H1 (cell line): ENCODE data around the gene BRIP1. TPM values are rescaled to one million over a fixed set of nuclear protein-coding genes. Genes with fewer than 3 reads are reported as not detected.

Source experiments
- CTCF ChIA-PET: fragments of 300-600 bp; sonication (Branson Sonifier 250); formaldehyde crosslinking; loops from one replicate; lab custom pipeline; 2021; ENCODE audit not compliant: partially characterized antibody; lab: Charles Lee
- POLR2A ChIA-PET: fragments of 300-600 bp; sonication (Branson Sonifier 250); formaldehyde crosslinking; loops from one replicate; lab custom pipeline; 2021; ENCODE audit warnings: inconsistent platforms; ENCODE audit not compliant: partially characterized antibody; lab: Charles Lee
- DNase-seq, 2 experiments: peaks; one replicate each; pipeline versions ENCODE4 v3.0.0 to v3.0.0-alpha.2; 2010 to 2022; ENCODE audit warnings: low spot score in 2 of 2, low read depth in 1 of 2, mixed read lengths in 1 of 2
- FAIRE-seq: peaks from 2 replicates; lab custom pipeline; 2011; peaks lifted over from hg19 to GRCh38; lab: Jason Lieb, UNC
- H2AFZ ChIP-seq: 2 replicates; pipeline ENCODE4 v1.8.1; 2012; ENCODE audit warnings: low read length, inconsistent platforms
- H2AK5ac ChIP-seq: 2 replicates; pipeline ENCODE4 v1.6.1; 2013; ENCODE audit warnings: low read depth, low read length
- H2BK120ac ChIP-seq: replicated peaks from 2 replicates; pipeline ENCODE3; 2013; ENCODE audit warnings: low read depth, low read length, inconsistent platforms
- H2BK12ac ChIP-seq: 2 replicates; pipeline ENCODE4 v1.6.1; 2013; ENCODE audit warnings: low read depth, low read length
- H2BK15ac ChIP-seq: 2 replicates; pipeline ENCODE4 v1.6.1; 2013; ENCODE audit warnings: low read length
- H2BK20ac ChIP-seq: 2 replicates; pipeline ENCODE4 v1.6.1; 2013; ENCODE audit warnings: low read length
- H2BK5ac ChIP-seq: 2 replicates; pipeline ENCODE4 v1.6.1; 2013; ENCODE audit warnings: low read depth, low read length
- H3K14ac ChIP-seq: 2 replicates; pipeline ENCODE4 v1.6.1; 2013; ENCODE audit warnings: inconsistent platforms; ENCODE audit not compliant: insufficient read length
- H3K18ac ChIP-seq: 2 replicates; pipeline ENCODE4 v1.6.1; 2013; ENCODE audit warnings: low read length; ENCODE audit errors: extremely low read depth
- H3K23ac ChIP-seq: 2 replicates; pipeline ENCODE4 v1.6.1; 2013; ENCODE audit warnings: inconsistent platforms; ENCODE audit not compliant: insufficient read length
- H3K23me2 ChIP-seq: 2 replicates; pipeline ENCODE4 v1.6.1; 2013; ENCODE audit warnings: low read depth, low read length
- H3K27ac ChIP-seq: 2 replicates; pipeline ENCODE4 v1.6.1; 2011; ENCODE audit warnings: low read depth, low read length, inconsistent platforms
- H3K27me3 ChIP-seq, 4 experiments: replicated peaks in 1 of 4; 1 replicate in 1 of 4; 2 replicates in 3 of 4; pipeline versions ENCODE4 v1.6.1 to v1.8.1; 2011 to 2013; ENCODE audit warnings: low read length in 3 of 4, mild to moderate bottlenecking in 3 of 4, inconsistent platforms in 2 of 4, mixed read lengths in 2 of 4, moderate library complexity in 1 of 4; ENCODE audit not compliant: control insufficient read depth in 3 of 4, insufficient read depth in 3 of 4; ENCODE audit errors: extremely low read depth in 1 of 4
- H3K36me3 ChIP-seq, 4 experiments: 2 replicates each; pipeline versions ENCODE4 v1.6.1 to v1.8.1; 2011 to 2013; ENCODE audit warnings: mild to moderate bottlenecking in 4 of 4, low read length in 3 of 4, moderate library complexity in 2 of 4, control low read depth in 1 of 4, inconsistent platforms in 1 of 4; ENCODE audit not compliant: insufficient read depth in 4 of 4, control insufficient read depth in 2 of 4
- H3K4ac ChIP-seq: replicated peaks from 2 replicates; pipeline ENCODE3; 2013; ENCODE audit warnings: low read length, low read depth, mixed read lengths, inconsistent platforms; ENCODE audit not compliant: insufficient read length
- H3K4me1 ChIP-seq, 4 experiments: replicated peaks in 1 of 4; 1 replicate in 1 of 4; 2 replicates in 3 of 4; pipeline versions ENCODE4 v1.6.1 to v1.8.1; 2011 to 2013; ENCODE audit warnings: low read length in 3 of 4, inconsistent platforms in 2 of 4, mixed read lengths in 1 of 4; ENCODE audit not compliant: insufficient read depth in 4 of 4, control insufficient read depth in 3 of 4
- H3K4me2 ChIP-seq, 2 experiments: 2 replicates each; pipeline versions ENCODE4 v1.6.1 to v1.8.1; 2011 to 2013; ENCODE audit warnings: low read depth in 2 of 2, low read length in 2 of 2, control low read depth in 1 of 2, inconsistent platforms in 1 of 2, mild to moderate bottlenecking in 1 of 2; ENCODE audit not compliant: insufficient read depth in 1 of 2
- H3K4me3 ChIP-seq, 4 experiments: fragments of 200-600, 300-600 bp in 1 of 4; sonication (generic), shearing (Covaris generic), sonication (Bioruptor Twin) in 1 of 4; 2 replicates each; pipeline versions ENCODE4 v1.5.1 to v1.8.1; 2011 to 2016; ENCODE audit warnings: low read length in 4 of 4, low read depth in 3 of 4, control low read depth in 2 of 4, inconsistent platforms in 2 of 4, mild to moderate bottlenecking in 2 of 4, mixed read lengths in 1 of 4, moderate library complexity in 1 of 4; ENCODE audit not compliant: insufficient read depth in 2 of 4; ENCODE audit errors: extremely low read depth in 1 of 4
- H3K56ac ChIP-seq: replicated peaks from 2 replicates; pipeline ENCODE3; 2013; ENCODE audit warnings: low read depth, mild to moderate bottlenecking, mixed read lengths, low read length, inconsistent platforms; ENCODE audit not compliant: insufficient read length
- H3K79me1 ChIP-seq: 2 replicates; pipeline ENCODE4 v1.6.1; 2013; ENCODE audit warnings: low read depth, low read length, control low read depth
- H3K79me2 ChIP-seq, 2 experiments: 2 replicates each; pipeline versions ENCODE4 v1.6.1 to v1.8.1; 2012 to 2013; ENCODE audit warnings: low read length in 2 of 2, mild to moderate bottlenecking in 2 of 2, inconsistent platforms in 1 of 2; ENCODE audit not compliant: insufficient read depth in 2 of 2, control insufficient read depth in 1 of 2
- H3K9ac ChIP-seq, 4 experiments: replicated peaks in 1 of 4; 1 replicate in 1 of 4; 2 replicates in 3 of 4; pipeline versions ENCODE4 v1.6.1 to v1.8.1; 2011 to 2013; ENCODE audit warnings: low read depth in 3 of 4, low read length in 3 of 4, control low read depth in 2 of 4, mild to moderate bottlenecking in 2 of 4, moderate library complexity in 2 of 4, inconsistent platforms in 1 of 4; ENCODE audit errors: extremely low read depth in 1 of 4
- H3K9me3 ChIP-seq, 2 experiments: 2 replicates each; pipeline versions ENCODE4 v1.6.1 to v1.8.1; 2012 to 2013; ENCODE audit warnings: mild to moderate bottlenecking in 2 of 2, moderate library complexity in 2 of 2, control low read depth in 1 of 2, inconsistent platforms in 1 of 2, low read depth in 1 of 2, low read length in 1 of 2, mixed read lengths in 1 of 2; ENCODE audit not compliant: insufficient read depth in 2 of 2
- H4K20me1 ChIP-seq, 2 experiments: replicated peaks in 1 of 2; 2 replicates each; pipeline versions ENCODE3 to v1.8.1; 2011 to 2013; ENCODE audit warnings: inconsistent platforms in 2 of 2, low read length in 2 of 2, mild to moderate bottlenecking in 1 of 2; ENCODE audit not compliant: insufficient read depth in 2 of 2, control insufficient read depth in 1 of 2
- H4K5ac ChIP-seq: 2 replicates; pipeline ENCODE4 v1.6.1; 2013; ENCODE audit warnings: low read length, low read depth, mixed read lengths, inconsistent platforms; ENCODE audit not compliant: insufficient read length
- H4K8ac ChIP-seq: 2 replicates; pipeline ENCODE4 v1.8.0; 2013; ENCODE audit warnings: mild to moderate bottlenecking, moderate library complexity, low read length, inconsistent platforms; ENCODE audit not compliant: insufficient read depth; ENCODE audit errors: extremely low read depth
- H4K91ac ChIP-seq: replicated peaks from 2 replicates; pipeline ENCODE3; 2013; ENCODE audit warnings: low read length, mixed read lengths, inconsistent platforms; ENCODE audit not compliant: insufficient read length
- BCL11A ChIP-seq, 2 experiments: IDR thresholded peaks; one replicate each; pipeline ENCODE4 v1.6.1; 2011; ENCODE audit warnings: low read depth in 2 of 2, low read length in 2 of 2, mild to moderate bottlenecking in 2 of 2
- CBX8 ChIP-seq: fragments of 300-800, 300-1000 bp; sonication (generic); IDR thresholded peaks from 2 replicates; pipeline ENCODE4 v1.7.1; 2016; ENCODE audit warnings: low read depth, low read length, borderline replicate concordance
- CHD1 ChIP-seq: IDR thresholded peaks from 2 replicates; pipeline ENCODE4 v1.6.1; 2012; ENCODE audit warnings: low read depth, low read length, improper control_type of control experiment
- GABPA ChIP-seq: IDR thresholded peaks from 2 replicates; pipeline ENCODE4 v1.6.1; 2011; ENCODE audit warnings: mild to moderate bottlenecking, low read length, moderate library complexity, borderline replicate concordance; ENCODE audit not compliant: insufficient read depth
- JUN ChIP-seq: IDR thresholded peaks from 2 replicates; pipeline ENCODE4 v1.6.1; 2011; ENCODE audit warnings: low read depth, mild to moderate bottlenecking, improper control_type of control experiment, low read length
- RFX5 ChIP-seq: IDR thresholded peaks from 2 replicates; pipeline ENCODE4 v1.6.1; 2011; ENCODE audit warnings: low read depth, low read length, improper control_type of control experiment, borderline replicate concordance
- RNF2 ChIP-seq: fragments of 200-900, 300-1000 bp; sonication (generic); IDR thresholded peaks from 2 replicates; pipeline ENCODE4 v1.7.1; 2016; ENCODE audit warnings: borderline replicate concordance, low read depth, mild to moderate bottlenecking, antibody characterized with exemption, low read length; ENCODE audit not compliant: poor library complexity, severe bottlenecking; ENCODE audit errors: missing control alignments
- RXRA ChIP-seq: IDR thresholded peaks from 2 replicates; pipeline ENCODE4 v1.6.1; 2011; ENCODE audit warnings: low read depth, mild to moderate bottlenecking, low read length, moderate library complexity; ENCODE audit not compliant: insufficient read depth
- SIX5 ChIP-seq: IDR thresholded peaks from 2 replicates; pipeline ENCODE4 v1.6.1; 2011; ENCODE audit warnings: mild to moderate bottlenecking, low read depth, low read length
- SP4 ChIP-seq: IDR thresholded peaks from 2 replicates; pipeline ENCODE4 v1.6.1; 2012; ENCODE audit warnings: low read length, inconsistent platforms
- SRF ChIP-seq: IDR thresholded peaks from 2 replicates; pipeline ENCODE4 v1.6.1; 2011; ENCODE audit warnings: mild to moderate bottlenecking, low read depth, low read length, moderate library complexity
- SUZ12 ChIP-seq: fragments of 200-600 bp; sonication (generic); IDR thresholded peaks from 2 replicates; pipeline ENCODE4 v1.6.1; 2012; ENCODE audit warnings: mild to moderate bottlenecking, inconsistent platforms, low read length, moderate library complexity, mixed read lengths
- USF2 ChIP-seq: IDR thresholded peaks from 2 replicates; pipeline ENCODE4 v1.6.1; 2011; ENCODE audit warnings: low read length, improper control_type of control experiment
- ZNF274 ChIP-seq: IDR thresholded peaks from 2 replicates; pipeline ENCODE4 v1.7.0; 2012; ENCODE audit warnings: low read length, borderline replicate concordance; ENCODE audit errors: extremely low read depth
- WGBS, 2 experiments: shearing (Covaris generic) in 1 of 2; methylation state at CpG; one replicate each; pipeline versions ENCODE4 v1.1.6 to v1.1.7; 2013 to 2015; ENCODE audit warnings: low lambda C conversion rate in 2 of 2, mixed read lengths in 2 of 2, inconsistent platforms in 1 of 2, low coverage in 1 of 2, missing lambda C conversion rate in 1 of 2; ENCODE audit not compliant: insufficient replicate concordance in 2 of 2, insufficient coverage in 1 of 2, insufficient read length in 1 of 2; ENCODE audit errors: extremely low coverage in 1 of 2, missing lambda C conversion rate in 1 of 2; 5-methylcytosine and 5-hydroxymethylcytosine counted together
- polyA plus RNA-seq, 7 experiments: library from polyadenylated mRNA; depleted of rRNA in 3 of 7; stranded (reverse) in 5 of 7; unstranded in 2 of 7; fragments of >200 nt in 5 of 7; fragments of 200-250 nt in 2 of 7; gene quantifications; 1 replicate in 5 of 7; 2 replicates in 1 of 7; 4 replicates in 1 of 7; pipeline versions ENCODE4 v1.2.1 to v1.2.3, GENCODE V29; 2011 to 2013; ENCODE audit warnings: missing spikeins in 2 of 7, mixed read lengths in 2 of 7
- total RNA-seq: library from RNA; stranded (reverse); fragmentation: NEBNext Ultra II Directional; extraction: Animal tissue kit (Norgen Biotek cat#: 25700); gene quantifications from 2 replicates; pipeline ENCODE4 v1.2.1, GENCODE V29; 2021

Gene BRIP1
- total and polyA plus RNA-seq, 2 of the 8 experiments (the other 6 are each of a cell fraction or from before 2014, with no cell fraction given), result 5.8 to 19.2 TPM

GRCh38 chr17:61699032-61699431, 164.3 kb downstream of the BRIP1 start:
- Histone ChIP-seq H3K23me2 (no peaks in the 10 kb centered on the region), H4K20me1 (no peaks in the 10 kb centered on the region), H3K4me1 (no peaks in the 10 kb centered on the region), H2BK5ac (no peak overlapping the region), H2BK120ac (no peak overlapping the region), H3K9ac (no peak overlapping the region), H2AFZ (no peak overlapping the region), H3K14ac (no peak overlapping the region), H3K36me3 (no peaks in the 10 kb centered on the region; a peak in 1 of 8 replicates), H3K23ac (no peak overlapping the region), H3K9me3 (peaks cover 29 to 38% of the 10 kb centered on the region in 2 experiments), H3K18ac (no peak overlapping the region), H4K5ac (no peak overlapping the region), H3K56ac (no peak overlapping the region), H4K8ac (no peak overlapping the region), H3K4me2 (no peak overlapping the region), H3K27me3 (no peaks in the 10 kb centered on the region), H2BK15ac (no peak overlapping the region), H4K91ac (no peak overlapping the region), H3K79me2 (no peaks in the 10 kb centered on the region), H3K79me1 (no peaks in the 10 kb centered on the region), H2BK12ac (no peak overlapping the region), H2AK5ac (no peak overlapping the region), H3K27ac (no peak overlapping the region), H3K4ac (no peak overlapping the region), H2BK20ac (no peak overlapping the region), H3K4me3 (no peak overlapping the region)
- ChIA-PET POLR2A (no interaction called here), CTCF (no interaction called here)
- no peak for FAIRE-seq
- WGBS, 2 experiments, result 89% methylated on average over 1 of the region's 1 CpG; no CpG with 5 or more reads in 1 of the 2 experiments
- DNase-seq, result no peak
- TF ChIP-seq ZNF274 (no peak), RFX5 (no peak), GABPA (no peak), JUN (no peak), USF2 (no peak), RNF2 (no peak), SIX5 (no peak), SP4 (no peak), CHD1 (no peak), RXRA (no peak), SRF (no peak), CBX8 (no peak), BCL11A (IDR thresholded peaks at IDR 0.05; ENCODE audit: low read depth in 2 of 2, low read length in 2 of 2) (no peak), SUZ12 (no peak)
